Gastrocnemius medialis (tissue), 4 donors: Measurements from ENCODE around the gene TBK1.

Experiments
- POLR2A ChIP-seq, 2 donors: fragments of 450-650 bp; IDR thresholded peaks; one replicate each; pipeline ENCODE4 v1.6.1; 2017; ENCODE audit warnings: antibody characterized with exemption in 2 of 2, mild to moderate bottlenecking in 2 of 2, moderate library complexity in 2 of 2
- TF ChIP-seq, protein P1 (sequence below), 5 experiments: fragments of 450-650 bp in 3 of 5; fragments of 200-600 bp in 2 of 5; sonication (generic) in 2 of 5; IDR thresholded peaks in 4 of 5; conservative IDR thresholded peaks in 1 of 5; 1 replicate in 4 of 5; 2 replicates in 1 of 5; pipeline ENCODE4 v1.5.1; 2016 to 2019; ENCODE audit warnings: antibody characterized with exemption in 5 of 5, mild to moderate bottlenecking in 3 of 5, moderate library complexity in 3 of 5

DNA sequence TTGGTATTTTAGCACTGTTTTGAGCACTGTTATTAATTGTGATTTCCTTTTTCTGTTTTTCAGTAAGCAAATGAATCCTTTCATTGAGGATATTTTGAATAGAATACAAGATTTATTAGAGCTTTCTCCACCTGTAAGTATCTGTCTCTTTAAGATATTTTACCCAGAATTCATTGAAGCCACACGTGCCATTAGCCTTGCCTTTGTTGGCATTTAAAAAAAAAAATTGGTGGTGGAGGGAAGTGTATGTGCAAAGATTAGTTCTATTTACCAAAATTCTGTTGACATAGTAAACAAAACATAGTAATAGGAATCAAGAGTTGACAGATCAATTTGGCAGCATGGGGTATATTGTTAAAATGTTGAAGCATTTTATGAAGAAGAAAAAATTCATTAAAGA is 23.9 kb upstream of the TBK1 start:
- no peak for TF ChIP-seq POLR2A (IDR thresholded peaks at IDR 0.05)
- TF ChIP-seq, protein P1, sequence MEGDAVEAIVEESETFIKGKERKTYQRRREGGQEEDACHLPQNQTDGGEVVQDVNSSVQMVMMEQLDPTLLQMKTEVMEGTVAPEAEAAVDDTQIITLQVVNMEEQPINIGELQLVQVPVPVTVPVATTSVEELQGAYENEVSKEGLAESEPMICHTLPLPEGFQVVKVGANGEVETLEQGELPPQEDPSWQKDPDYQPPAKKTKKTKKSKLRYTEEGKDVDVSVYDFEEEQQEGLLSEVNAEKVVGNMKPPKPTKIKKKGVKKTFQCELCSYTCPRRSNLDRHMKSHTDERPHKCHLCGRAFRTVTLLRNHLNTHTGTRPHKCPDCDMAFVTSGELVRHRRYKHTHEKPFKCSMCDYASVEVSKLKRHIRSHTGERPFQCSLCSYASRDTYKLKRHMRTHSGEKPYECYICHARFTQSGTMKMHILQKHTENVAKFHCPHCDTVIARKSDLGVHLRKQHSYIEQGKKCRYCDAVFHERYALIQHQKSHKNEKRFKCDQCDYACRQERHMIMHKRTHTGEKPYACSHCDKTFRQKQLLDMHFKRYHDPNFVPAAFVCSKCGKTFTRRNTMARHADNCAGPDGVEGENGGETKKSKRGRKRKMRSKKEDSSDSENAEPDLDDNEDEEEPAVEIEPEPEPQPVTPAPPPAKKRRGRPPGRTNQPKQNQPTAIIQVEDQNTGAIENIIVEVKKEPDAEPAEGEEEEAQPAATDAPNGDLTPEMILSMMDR (IDR thresholded peaks at IDR 0.05 in 4 of 5, conservative IDR thresholded peaks at IDR 0.05 in 1 of 5), result no peak
